HG03439 (cell line): Measurements from ENCODE around the gene LAYN.

Experiments
- ATAC-seq: cut with Tn5 transposase; IDR thresholded peaks from one replicate; pipeline ENCODE4 v1.9.1; 2021; ENCODE audit warnings: mild to moderate bottlenecking, moderate library complexity; ENCODE audit not compliant: unreplicated experiment

The LAYN gene

GRCh38 chr11:111591187-111591960, 50.9 kb downstream of the LAYN start:
- no peak for ATAC-seq

- ATAC-seq, result no peak
Observed at GRCh38 chr11:111592491-111592890, 52.0 kb downstream of the LAYN start.

GRCh38 chr11:111596319-111596718, 55.8 kb downstream of the LAYN start:
- no peak for ATAC-seq

- ATAC-seq, result no peak
Observed at GRCh38 chr11:111598148-111598547, 57.6 kb downstream of the LAYN start.

GRCh38 chr11:111598559-111598958, 58.0 kb downstream of the LAYN start:
- no peak for ATAC-seq

GRCh38 chr11:111601636-111601978, 61.1 kb downstream of the LAYN start:
- ATAC-seq, result peak; percentile 2

GRCh38 chr11:111601979-111602864, 61.7 kb downstream of the LAYN start, which contains the start of gene SIK2:
Gene SIK2 (plus strand): TSS chr11:111602449. CDS start chr11:111602564, 115 bp downstream.
- ATAC-seq, result peak; percentile 83

- peak; percentile 1 for ATAC-seq
Observed at GRCh38 chr11:111602865-111603610, 62.5 kb downstream of the LAYN start.

GRCh38 chr11:111603611-111604130, 63.2 kb downstream of the LAYN start:
- ATAC-seq, result no peak

- no peak for ATAC-seq
Observed at GRCh38 chr11:111604392-111605009, 64.0 kb downstream of the LAYN start.

- ATAC-seq, result no peak
Observed at GRCh38 chr11:111605681-111606080, 65.2 kb downstream of the LAYN start.

- ATAC-seq, result no peak
Observed at GRCh38 chr11:111606986-111607385, 66.5 kb downstream of the LAYN start.

GRCh38 chr11:111607751-111608150, 67.2 kb downstream of the LAYN start:
- no peak for ATAC-seq
